ENCODE measurements around the gene TNFAIP8. TPM values are rescaled to one million over a fixed set of nuclear protein-coding genes. Genes with fewer than 3 reads are reported as not detected.

The TNFAIP8 gene
- total RNA-seq, 1 experiment from 2014 or later = 7.3 TPM

DNA sequence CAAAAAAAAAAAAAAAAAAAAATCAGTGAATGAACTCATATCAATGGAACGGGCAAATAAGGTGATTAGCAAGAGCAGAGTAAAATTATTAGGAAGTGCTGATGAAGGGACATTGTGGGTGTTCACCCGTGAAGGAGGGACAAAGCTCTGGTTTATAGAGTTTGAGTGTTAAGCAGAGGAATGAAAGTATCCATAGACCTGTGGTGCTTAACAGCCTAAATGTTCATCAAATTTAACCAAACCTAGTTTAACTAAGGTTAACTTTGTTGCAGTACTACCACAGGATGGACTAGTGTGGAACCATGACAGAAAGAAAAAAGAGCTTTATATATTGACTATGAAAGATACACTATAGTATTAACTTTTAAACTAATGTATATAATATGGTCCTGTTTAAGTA lies 44.1 kb upstream of the TNFAIP8 start:
- Histone ChIP-seq H3T11ph (ENCODE audit: low read length) (no peak overlapping the region), H3K23me2 (ENCODE audit: insufficient read length, low read depth, low read length, poor library complexity, severe bottlenecking) (no peaks in the 10 kb centered on the region), H3K4me2 (ENCODE audit: insufficient read depth, insufficient read length, low read length) (no peak overlapping the region), H3K23ac (ENCODE audit: insufficient read length, low read depth, low read length) (no peak overlapping the region), H4K91ac (ENCODE audit: insufficient read length, low read depth, low read length) (no peak overlapping the region), H3K79me2 (ENCODE audit: insufficient read depth, low read length) (no peaks in the 10 kb centered on the region), H3K18ac (ENCODE audit: insufficient read length, low read depth, low read length) (no peak overlapping the region), H3K9ac (ENCODE audit: extremely low read depth, insufficient read length, low read length) (no peak overlapping the region), H3K14ac (ENCODE audit: insufficient read depth, low read length) (no peak overlapping the region), H3K56ac (ENCODE audit: insufficient read length, low read depth, low read length) (no peak overlapping the region), H2BK12ac (ENCODE audit: insufficient read length, low read depth, low read length) (no peak overlapping the region), H3K4me1 (ENCODE audit: insufficient read depth, low read length) (no peaks in the 10 kb centered on the region), H3K27me3 (ENCODE audit: insufficient read depth, low read length) (no peaks in the 10 kb centered on the region), H2BK15ac (ENCODE audit: low read depth, low read length) (no peak overlapping the region), H4K20me1 (ENCODE audit: control insufficient read depth, insufficient read depth, insufficient read length) (no peaks in the 10 kb centered on the region), H2BK5ac (ENCODE audit: insufficient read length, low read length) (no peak overlapping the region), H3K4ac (ENCODE audit: low read depth, low read length) (no peak overlapping the region), H2BK20ac (ENCODE audit: low read depth, low read length, poor library complexity, severe bottlenecking) (no peak overlapping the region), H2AK5ac (ENCODE audit: insufficient read length, low read length) (no peak overlapping the region), H2BK120ac (ENCODE audit: low read depth, low read length, poor library complexity, severe bottlenecking) (no peak overlapping the region), H4K8ac (replicated peaks; ENCODE audit: insufficient read length, low read depth, low read length) (no peak overlapping the region), H4K5ac (ENCODE audit: insufficient read length, low read depth, low read length) (no peak overlapping the region), H2AFZ (ENCODE audit: low read length) (no peak overlapping the region), H3K79me1 (ENCODE audit: insufficient read depth, low read depth, low read length, poor library complexity, severe bottlenecking) (no peaks in the 10 kb centered on the region), H3K9me3 (ENCODE audit: control insufficient read depth, low read depth, low read length) (no peaks in the 10 kb centered on the region), H3K27ac (ENCODE audit: insufficient read length, low read depth, low read length) (no peak overlapping the region)
- H3K27ac Mint-ChIP-seq = no peak overlapping the region; a peak in 1 of 7 replicates
- no peak for DNase-seq
- no peaks in the 10 kb centered on the region for H3K9me3 Mint-ChIP-seq
- peaks cover 0 to 6% (median 3%) of the 10 kb centered on the region in 3 experiments; a peak in 4 of 7 replicates for H3K36me3 Mint-ChIP-seq (ENCODE audit: insufficient read depth in 1 of 3, low read depth in 3 of 3)
- no CpG with 5 or more reads among the region's 2 CpGs for WGBS (ENCODE audit: extremely low coverage, insufficient read length, low lambda C conversion rate)
- H3K4me1 Mint-ChIP-seq = peaks cover 2 to 8% of the 10 kb centered on the region in 2 experiments; a peak in 1 of 4 replicates
- no peaks in the 10 kb centered on the region for H3K27me3 Mint-ChIP-seq (ENCODE audit: low read depth)
- TF ChIP-seq, protein P1, sequence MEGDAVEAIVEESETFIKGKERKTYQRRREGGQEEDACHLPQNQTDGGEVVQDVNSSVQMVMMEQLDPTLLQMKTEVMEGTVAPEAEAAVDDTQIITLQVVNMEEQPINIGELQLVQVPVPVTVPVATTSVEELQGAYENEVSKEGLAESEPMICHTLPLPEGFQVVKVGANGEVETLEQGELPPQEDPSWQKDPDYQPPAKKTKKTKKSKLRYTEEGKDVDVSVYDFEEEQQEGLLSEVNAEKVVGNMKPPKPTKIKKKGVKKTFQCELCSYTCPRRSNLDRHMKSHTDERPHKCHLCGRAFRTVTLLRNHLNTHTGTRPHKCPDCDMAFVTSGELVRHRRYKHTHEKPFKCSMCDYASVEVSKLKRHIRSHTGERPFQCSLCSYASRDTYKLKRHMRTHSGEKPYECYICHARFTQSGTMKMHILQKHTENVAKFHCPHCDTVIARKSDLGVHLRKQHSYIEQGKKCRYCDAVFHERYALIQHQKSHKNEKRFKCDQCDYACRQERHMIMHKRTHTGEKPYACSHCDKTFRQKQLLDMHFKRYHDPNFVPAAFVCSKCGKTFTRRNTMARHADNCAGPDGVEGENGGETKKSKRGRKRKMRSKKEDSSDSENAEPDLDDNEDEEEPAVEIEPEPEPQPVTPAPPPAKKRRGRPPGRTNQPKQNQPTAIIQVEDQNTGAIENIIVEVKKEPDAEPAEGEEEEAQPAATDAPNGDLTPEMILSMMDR (conservative IDR thresholded peaks at IDR 0.05) = no peak
- no peak overlapping the region; a peak in 1 of 5 replicates for H3K4me3 Mint-ChIP-seq

All from H9 (cell line).